ENCODE measurements around the gene COPZ1. TPM values are rescaled to one million over a fixed set of nuclear protein-coding genes. Genes with fewer than 3 reads are reported as not detected.

Gene COPZ1
- total and polyA plus RNA-seq, 9 of the 15 experiments (the other 6 are each of a cell fraction or from before 2014, with no cell fraction given): 137 to 487 (median 233) TPM

DNA sequence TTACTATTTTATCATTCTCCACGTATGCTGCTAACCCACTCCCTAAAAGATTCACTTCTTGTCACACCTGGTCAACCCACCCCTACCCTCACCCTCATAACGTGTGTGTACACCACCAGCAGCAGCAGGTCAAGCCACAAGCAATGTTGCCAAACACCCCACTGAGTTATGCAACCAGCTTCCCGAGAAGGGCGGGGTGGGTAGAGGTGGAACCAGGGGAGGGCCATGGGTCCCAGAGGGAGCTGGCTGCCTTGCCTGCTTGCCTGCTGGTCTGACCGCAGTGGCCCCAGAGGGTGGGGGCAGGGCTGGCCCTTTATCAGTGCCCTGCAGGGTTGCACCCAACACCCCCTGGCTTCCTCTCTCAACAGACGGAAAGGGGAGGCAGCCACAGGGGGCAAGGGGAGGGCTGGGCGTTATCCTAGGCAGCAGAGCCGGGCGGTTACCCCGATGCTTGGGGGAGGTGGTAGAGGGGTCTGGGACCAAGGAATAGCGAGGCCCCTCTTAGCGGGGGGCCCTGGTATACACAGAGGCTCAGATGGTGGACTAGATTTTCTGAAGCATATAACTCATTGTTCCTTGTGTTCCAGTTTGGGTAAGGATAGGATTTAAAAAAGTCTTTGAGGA lies 20.6 kb upstream of the COPZ1 start (continued):
- TF ChIP-seq, protein P1, sequence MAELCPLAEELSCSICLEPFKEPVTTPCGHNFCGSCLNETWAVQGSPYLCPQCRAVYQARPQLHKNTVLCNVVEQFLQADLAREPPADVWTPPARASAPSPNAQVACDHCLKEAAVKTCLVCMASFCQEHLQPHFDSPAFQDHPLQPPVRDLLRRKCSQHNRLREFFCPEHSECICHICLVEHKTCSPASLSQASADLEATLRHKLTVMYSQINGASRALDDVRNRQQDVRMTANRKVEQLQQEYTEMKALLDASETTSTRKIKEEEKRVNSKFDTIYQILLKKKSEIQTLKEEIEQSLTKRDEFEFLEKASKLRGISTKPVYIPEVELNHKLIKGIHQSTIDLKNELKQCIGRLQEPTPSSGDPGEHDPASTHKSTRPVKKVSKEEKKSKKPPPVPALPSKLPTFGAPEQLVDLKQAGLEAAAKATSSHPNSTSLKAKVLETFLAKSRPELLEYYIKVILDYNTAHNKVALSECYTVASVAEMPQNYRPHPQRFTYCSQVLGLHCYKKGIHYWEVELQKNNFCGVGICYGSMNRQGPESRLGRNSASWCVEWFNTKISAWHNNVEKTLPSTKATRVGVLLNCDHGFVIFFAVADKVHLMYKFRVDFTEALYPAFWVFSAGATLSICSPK (IDR thresholded peaks at IDR 0.05; ENCODE audit: borderline replicate concordance): no peak
- peak; percentile 78; the same call in 1 of the 2 replicates for TF ChIP-seq MTA1 (IDR thresholded peaks at IDR 0.05; ENCODE audit: borderline replicate concordance)
- TF ChIP-seq ARNT (IDR thresholded peaks at IDR 0.05): peak; percentile 96 to 98
- TF ChIP-seq ZNF232 (CRISPR knock-in tag; IDR thresholded peaks at IDR 0.05): no peak
- no peak for TF ChIP-seq ZNF239 (CRISPR knock-in tag; IDR thresholded peaks at IDR 0.05)
- no peak for TF ChIP-seq ZC3H11A (IDR thresholded peaks at IDR 0.05; ENCODE audit: low read depth, low read length)
- no peak for TF ChIP-seq JUNB (CRISPR knock-in tag; conservative IDR thresholded peaks at IDR 0.05)
- TF ChIP-seq, protein P2, sequence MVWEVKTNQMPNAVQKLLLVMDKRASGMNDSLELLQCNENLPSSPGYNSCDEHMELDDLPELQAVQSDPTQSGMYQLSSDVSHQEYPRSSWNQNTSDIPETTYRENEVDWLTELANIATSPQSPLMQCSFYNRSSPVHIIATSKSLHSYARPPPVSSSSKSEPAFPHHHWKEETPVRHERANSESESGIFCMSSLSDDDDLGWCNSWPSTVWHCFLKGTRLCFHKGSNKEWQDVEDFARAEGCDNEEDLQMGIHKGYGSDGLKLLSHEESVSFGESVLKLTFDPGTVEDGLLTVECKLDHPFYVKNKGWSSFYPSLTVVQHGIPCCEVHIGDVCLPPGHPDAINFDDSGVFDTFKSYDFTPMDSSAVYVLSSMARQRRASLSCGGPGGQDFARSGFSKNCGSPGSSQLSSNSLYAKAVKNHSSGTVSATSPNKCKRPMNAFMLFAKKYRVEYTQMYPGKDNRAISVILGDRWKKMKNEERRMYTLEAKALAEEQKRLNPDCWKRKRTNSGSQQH (CRISPR knock-in tag; IDR thresholded peaks at IDR 0.05): peak; percentile 71; the same call in 1 of the 2 replicates
- no peak for TF ChIP-seq STAG1 (CRISPR knock-in tag; IDR thresholded peaks at IDR 0.05; ENCODE audit: borderline replicate concordance)
- TF ChIP-seq, protein P3, sequence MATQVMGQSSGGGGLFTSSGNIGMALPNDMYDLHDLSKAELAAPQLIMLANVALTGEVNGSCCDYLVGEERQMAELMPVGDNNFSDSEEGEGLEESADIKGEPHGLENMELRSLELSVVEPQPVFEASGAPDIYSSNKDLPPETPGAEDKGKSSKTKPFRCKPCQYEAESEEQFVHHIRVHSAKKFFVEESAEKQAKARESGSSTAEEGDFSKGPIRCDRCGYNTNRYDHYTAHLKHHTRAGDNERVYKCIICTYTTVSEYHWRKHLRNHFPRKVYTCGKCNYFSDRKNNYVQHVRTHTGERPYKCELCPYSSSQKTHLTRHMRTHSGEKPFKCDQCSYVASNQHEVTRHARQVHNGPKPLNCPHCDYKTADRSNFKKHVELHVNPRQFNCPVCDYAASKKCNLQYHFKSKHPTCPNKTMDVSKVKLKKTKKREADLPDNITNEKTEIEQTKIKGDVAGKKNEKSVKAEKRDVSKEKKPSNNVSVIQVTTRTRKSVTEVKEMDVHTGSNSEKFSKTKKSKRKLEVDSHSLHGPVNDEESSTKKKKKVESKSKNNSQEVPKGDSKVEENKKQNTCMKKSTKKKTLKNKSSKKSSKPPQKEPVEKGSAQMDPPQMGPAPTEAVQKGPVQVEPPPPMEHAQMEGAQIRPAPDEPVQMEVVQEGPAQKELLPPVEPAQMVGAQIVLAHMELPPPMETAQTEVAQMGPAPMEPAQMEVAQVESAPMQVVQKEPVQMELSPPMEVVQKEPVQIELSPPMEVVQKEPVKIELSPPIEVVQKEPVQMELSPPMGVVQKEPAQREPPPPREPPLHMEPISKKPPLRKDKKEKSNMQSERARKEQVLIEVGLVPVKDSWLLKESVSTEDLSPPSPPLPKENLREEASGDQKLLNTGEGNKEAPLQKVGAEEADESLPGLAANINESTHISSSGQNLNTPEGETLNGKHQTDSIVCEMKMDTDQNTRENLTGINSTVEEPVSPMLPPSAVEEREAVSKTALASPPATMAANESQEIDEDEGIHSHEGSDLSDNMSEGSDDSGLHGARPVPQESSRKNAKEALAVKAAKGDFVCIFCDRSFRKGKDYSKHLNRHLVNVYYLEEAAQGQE (IDR thresholded peaks at IDR 0.05; ENCODE audit: borderline replicate concordance): peak; percentile 40
- TF ChIP-seq, protein P3 (CRISPR knock-in tag; IDR thresholded peaks at IDR 0.05; ENCODE audit: low read depth): no peak
- no peak for TF ChIP-seq ZNF561 (CRISPR knock-in tag; conservative IDR thresholded peaks at IDR 0.05)
- TF ChIP-seq SAFB2 (IDR thresholded peaks at IDR 0.05; ENCODE audit: borderline replicate concordance, low read depth, low read length, severe bottlenecking): no peak
- TF ChIP-seq, protein P4, sequence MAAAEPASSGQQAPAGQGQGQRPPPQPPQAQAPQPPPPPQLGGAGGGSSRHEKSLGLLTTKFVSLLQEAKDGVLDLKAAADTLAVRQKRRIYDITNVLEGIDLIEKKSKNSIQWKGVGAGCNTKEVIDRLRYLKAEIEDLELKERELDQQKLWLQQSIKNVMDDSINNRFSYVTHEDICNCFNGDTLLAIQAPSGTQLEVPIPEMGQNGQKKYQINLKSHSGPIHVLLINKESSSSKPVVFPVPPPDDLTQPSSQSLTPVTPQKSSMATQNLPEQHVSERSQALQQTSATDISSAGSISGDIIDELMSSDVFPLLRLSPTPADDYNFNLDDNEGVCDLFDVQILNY (CRISPR knock-in tag; IDR thresholded peaks at IDR 0.05): 0 out of 2 replicates have a peak, but pooled peaks have one; percentile 66
- no peak for TF ChIP-seq ZNF224 (CRISPR knock-in tag; IDR thresholded peaks at IDR 0.05)
- no peak for TF ChIP-seq ZFP30 (CRISPR knock-in tag; IDR thresholded peaks at IDR 0.05; ENCODE audit: borderline replicate concordance)
